Panc1 (cell line): ENCODE measurements around the gene WSCD2. TPM values are rescaled to one million over a fixed set of nuclear protein-coding genes. Genes with fewer than 3 reads are reported as not detected.

Experiments
- ATAC-seq: fragments of 200-7000 bp; cut with Tn5 transposase; 2 replicates; pipeline ENCODE4 v1.9.1; 2020; ENCODE audit warnings: mild to moderate bottlenecking, moderate library complexity
- BruUV-seq: library from RNA; stranded (reverse); fragments of 400-500 nt; replicated peaks from 2 replicates; lab custom pipeline; 2021; lab: Mats Ljungman, UMichigan
- CTCF ChIA-PET: fragments of 300-600 bp; sonication (Branson Sonifier 250); formaldehyde crosslinking; loops from one replicate; lab custom pipeline; 2022; ENCODE audit warnings: antibody characterized with exemption; lab: Charles Lee
- POLR2A ChIA-PET: fragments of 300-600 bp; sonication (Branson Sonifier 250); formaldehyde crosslinking; loops from one replicate; lab custom pipeline; 2022; ENCODE audit warnings: antibody characterized with exemption; lab: Charles Lee
- DNase-seq: peaks from one replicate; pipeline ENCODE4 v3.0.0-alpha.2; 2010; ENCODE audit warnings: low read depth, low spot score
- H3K27ac ChIP-seq: 2 replicates; pipeline ENCODE4 v1.5.1; 2011; ENCODE audit warnings: mild to moderate bottlenecking, low read length, inconsistent platforms
- H3K27me3 ChIP-seq: fragments of 200-500 bp; sonication (Bioruptor generic); 2 replicates; pipeline ENCODE4 v1.6.0; 2014; ENCODE audit warnings: low read length, inconsistent platforms; ENCODE audit not compliant: control insufficient read depth, insufficient read depth
- H3K36me3 ChIP-seq: fragments of 200-500 bp; sonication (Bioruptor generic); 2 replicates; pipeline ENCODE4 v1.5.1; 2014; ENCODE audit warnings: inconsistent platforms, mild to moderate bottlenecking, low read length, moderate library complexity; ENCODE audit not compliant: control insufficient read depth, insufficient read depth
- H3K4me1 ChIP-seq: 2 replicates; pipeline ENCODE4 v1.5.1; 2011; ENCODE audit warnings: inconsistent platforms, mild to moderate bottlenecking, low read length, moderate library complexity; ENCODE audit not compliant: control insufficient read depth, insufficient read depth
- H3K4me3 ChIP-seq, 2 experiments: 2 replicates each; pipeline ENCODE4 v1.5.1; 2011 to 2012; ENCODE audit warnings: low read depth in 2 of 2, low read length in 2 of 2, mild to moderate bottlenecking in 2 of 2, inconsistent platforms in 1 of 2, moderate library complexity in 1 of 2
- H3K9me3 ChIP-seq: fragments of 200-500 bp; sonication (Bioruptor generic); 2 replicates; pipeline ENCODE4 v1.5.1; 2014; ENCODE audit warnings: low read depth, mild to moderate bottlenecking, inconsistent platforms, low read length, moderate library complexity; ENCODE audit not compliant: control insufficient read depth, insufficient read depth
- CTCF ChIP-seq: fragments of 450-650 bp; IDR thresholded peaks from 2 replicates; pipeline ENCODE4 v1.5.1; 2017; ENCODE audit warnings: mild to moderate bottlenecking
- POLR2AphosphoS5 ChIP-seq: IDR thresholded peaks from 2 replicates; pipeline ENCODE4 v1.6.1; 2012; ENCODE audit warnings: mild to moderate bottlenecking, low read depth, low read length, moderate library complexity
- REST ChIP-seq, 2 experiments: IDR thresholded peaks; 2 replicates each; pipeline ENCODE4 v1.6.1; 2011 to 2012; ENCODE audit warnings: low read depth in 2 of 2, control low read depth in 1 of 2, low read length in 1 of 2, mild to moderate bottlenecking in 1 of 2, moderate library complexity in 1 of 2; ENCODE audit not compliant: insufficient read depth in 1 of 2
- SIN3A ChIP-seq: IDR thresholded peaks from 2 replicates; pipeline ENCODE4 v1.6.1; 2012; ENCODE audit warnings: low read depth, mild to moderate bottlenecking, low read length, moderate library complexity, borderline replicate concordance; ENCODE audit not compliant: insufficient read depth
- TCF7L2 ChIP-seq: IDR thresholded peaks from 2 replicates; pipeline ENCODE4 v1.6.1; 2011; ENCODE audit warnings: mild to moderate bottlenecking, low read depth, low read length, inconsistent platforms
- in situ Hi-C: cut with HindIII; loops from 2 replicates; pipeline ENCODE4 v1.10.0; 2016; ENCODE audit warnings: low sequenced_read_pairs, low pct_unique_long_range_greater_than_20kb
- intact Hi-C: fragments of 100-400 bp; cut with micrococcal nuclease; formaldehyde crosslinking; loops from one replicate; pipeline ENCODE4 v1.10.0; 2022; ENCODE audit not compliant: unreplicated experiment
- total RNA-seq: library from RNA; stranded (reverse); gene quantifications from one replicate; pipeline ENCODE4 v1.2.1, GENCODE V29; 2021; ENCODE audit not compliant: unreplicated experiment

WSCD2 gene
- total RNA-seq, 1 experiment from 2014 or later: 0.64 TPM

- H3K4me1 ChIP-seq: no peaks in the 10 kb centered on the region
- in situ Hi-C loops: no loop called here
- intact Hi-C loops: no loop called here
- DNase-seq (no peak), ATAC-seq (no peak)
- H3K9me3 ChIP-seq: no peaks in the 10 kb centered on the region
- ChIA-PET CTCF (no interaction called here), POLR2A (no interaction called here)
- H3K4me3 ChIP-seq: no peak overlapping the region
- BruUV-seq: no TSS peak
- TF ChIP-seq TCF7L2: no peak
- no peak for TF ChIP-seq CTCF
- no peak for TF ChIP-seq REST (IDR thresholded peaks at IDR 0.05; ENCODE audit: insufficient read depth in 1 of 2, low read depth in 2 of 2, low read length in 1 of 2)
- no peak for TF ChIP-seq POLR2AphosphoS5
- TF ChIP-seq SIN3A: no peak
- H3K27me3 ChIP-seq: no peaks in the 10 kb centered on the region; the same call in none of the 2 replicates
- H3K36me3 ChIP-seq: no peaks in the 10 kb centered on the region
- no peak overlapping the region for H3K27ac ChIP-seq
Measured at GRCh38 chr12:108143144-108143543, 14.1 kb downstream of the WSCD2 start.

GRCh38 chr12:108144080-108144479 lies 15.0 kb downstream of the WSCD2 start:
- CTCF ChIA-PET: no interaction called here
- Histone ChIP-seq H3K9me3 (no peaks in the 10 kb centered on the region), H3K27ac (no peak overlapping the region), H3K27me3 (no peaks in the 10 kb centered on the region; the same call in none of the 2 replicates), H3K4me3 (no peak overlapping the region), H3K36me3 (no peaks in the 10 kb centered on the region), H3K4me1 (no peaks in the 10 kb centered on the region)
- intact Hi-C loops: no loop called here
- DNase-seq (no peak), ATAC-seq (no peak)
- in situ Hi-C loops: no loop called here
- TF ChIP-seq CTCF: no peak
- no peak for TF ChIP-seq TCF7L2
- TF ChIP-seq REST (IDR thresholded peaks at IDR 0.05; ENCODE audit: insufficient read depth in 1 of 2, low read depth in 2 of 2, low read length in 1 of 2): no peak
- POLR2A ChIA-PET: no interaction called here
- BruUV-seq: no TSS peak
